NCI-H526 (cell line): Measurements from ENCODE around the gene PLEKHO1.
A peak's percentile ranks its signal among the peaks of the same experiment; 100 is the strongest.
"Not testable (repeated sequence)": the region's sequence is repeated elsewhere in the genome, so short reads cannot be mapped to it uniquely, and the experiment has no call there.

ENCODE experiments used
- DNase-seq, 2 experiments: peaks; one replicate each; lab custom pipeline; 2025; lab: John Stamatoyannopoulos, UW

PLEKHO1 gene

GRCh38 chr1:150173141-150173585 lies 23.4 kb downstream of the PLEKHO1 start:
- DNase-seq: no peak

GRCh38 chr1:150176593-150176992 lies 26.9 kb downstream of the PLEKHO1 start:
- no peak for DNase-seq

- DNase-seq: no peak
These were observed 28.8 kb downstream of the PLEKHO1 start for GRCh38 chr1:150178548-150178947.

DNA sequence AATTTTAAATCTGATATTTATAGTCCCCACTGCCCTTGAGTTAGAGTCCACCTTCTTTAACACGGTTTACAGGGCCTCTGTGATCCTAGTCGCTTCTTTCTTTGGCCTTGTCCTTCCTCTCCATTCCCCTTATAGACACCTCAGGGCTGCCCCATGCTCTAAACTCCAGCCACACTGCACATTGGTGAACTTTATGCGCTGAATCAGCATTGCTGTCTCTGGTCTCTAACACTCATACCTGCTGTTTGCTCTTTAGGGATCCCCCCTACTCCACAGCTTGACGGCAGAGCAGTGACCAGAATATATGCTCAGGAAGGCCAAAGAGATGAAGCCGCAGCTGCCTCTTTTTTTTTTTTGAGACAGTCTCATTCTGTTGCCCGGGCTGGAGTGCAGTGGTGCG lies 30.2 kb downstream of the PLEKHO1 start:
- DNase-seq: no peak

- no peak for DNase-seq
These were observed 30.8 kb downstream of the PLEKHO1 start for GRCh38 chr1:150180474-150180873.

DNA sequence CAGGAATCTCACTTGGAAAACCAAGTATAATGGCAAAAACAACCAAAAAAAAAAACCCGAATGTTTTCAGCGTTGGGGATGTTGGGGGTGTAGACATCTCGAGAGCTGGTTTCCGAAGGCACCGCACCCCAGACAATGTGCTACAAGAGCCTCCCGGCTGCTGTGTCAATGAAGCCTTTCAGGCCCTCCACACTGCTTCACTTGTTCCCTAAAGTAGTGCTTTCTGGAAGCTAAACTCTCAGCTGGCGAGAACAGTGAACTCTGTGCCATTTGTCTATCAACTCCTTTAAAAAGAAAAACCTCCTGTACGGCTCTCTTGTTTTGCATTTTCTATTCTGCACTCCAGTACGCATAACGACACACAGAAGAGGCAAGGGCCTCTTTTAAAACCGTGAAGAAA lies 32.5 kb downstream of the PLEKHO1 start:
- DNase-seq: no peak

- DNase-seq: no peak
These were observed 33.3 kb downstream of the PLEKHO1 start for GRCh38 chr1:150183061-150183460.

DNA sequence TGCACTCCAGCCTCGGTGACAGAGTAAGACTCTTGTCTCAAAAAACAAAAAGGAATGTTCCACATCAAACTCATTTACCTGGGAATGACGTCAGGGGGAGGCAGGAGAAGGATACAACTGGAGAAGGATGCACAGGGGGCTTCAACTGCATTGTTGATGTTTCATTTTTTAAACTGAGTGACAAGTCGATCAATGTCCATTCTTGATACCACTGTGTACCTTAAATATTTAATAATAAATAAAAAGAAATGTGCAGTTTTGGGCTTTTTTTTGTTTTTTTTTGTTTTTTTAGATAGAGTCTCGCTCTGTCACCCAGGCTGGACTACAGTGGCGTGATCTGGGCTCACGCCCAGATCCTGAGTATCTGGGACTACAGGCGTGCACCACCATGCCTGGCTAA lies 35.8 kb downstream of the PLEKHO1 start:
- DNase-seq: no peak

GRCh38 chr1:150186438-150186788 lies 36.7 kb downstream of the PLEKHO1 start:
- not testable (repeated sequence) for DNase-seq

DNA sequence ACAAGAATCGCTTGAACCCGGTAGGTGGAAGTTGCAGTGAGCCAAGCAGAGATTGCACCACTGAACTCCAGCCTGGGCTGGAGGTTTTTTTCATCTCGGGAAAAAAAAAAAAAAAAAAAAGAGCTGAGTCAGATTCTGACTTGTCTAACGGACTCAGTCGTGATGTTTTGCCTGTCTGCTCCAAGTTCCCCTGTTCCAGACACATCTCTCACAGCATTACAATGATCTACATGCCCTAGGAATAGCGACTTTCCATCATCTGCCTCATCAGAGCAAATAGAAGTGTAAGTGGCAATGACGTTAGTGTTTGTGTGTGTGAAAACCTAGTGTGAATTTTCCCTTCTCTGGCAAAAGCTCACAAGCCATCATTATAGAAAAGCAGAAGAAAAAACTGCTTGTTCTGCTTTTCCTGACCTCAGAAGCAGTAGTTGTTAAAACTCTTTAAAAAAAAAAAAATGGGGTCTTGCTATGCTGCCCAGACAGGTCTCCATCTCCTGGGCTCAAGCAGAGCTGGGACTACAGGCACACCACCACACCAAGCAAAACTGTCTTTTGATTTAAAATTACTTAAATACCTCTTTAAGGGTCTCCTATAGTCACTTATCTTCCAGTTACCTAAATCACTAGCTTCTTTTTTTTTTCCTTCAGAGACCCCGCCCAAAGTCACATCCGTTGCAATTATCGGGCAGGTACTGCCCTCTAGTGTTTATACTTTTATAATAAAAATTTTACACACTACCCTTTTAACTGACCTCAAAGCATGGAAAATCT lies 37.3 kb downstream of the PLEKHO1 start:
- DNase-seq: peak; percentile 50 to 85

GRCh38 chr1:150187560-150187931 lies 37.8 kb downstream of the PLEKHO1 start:
- peak in 1 of 2 experiments; percentile 46 for DNase-seq

DNA sequence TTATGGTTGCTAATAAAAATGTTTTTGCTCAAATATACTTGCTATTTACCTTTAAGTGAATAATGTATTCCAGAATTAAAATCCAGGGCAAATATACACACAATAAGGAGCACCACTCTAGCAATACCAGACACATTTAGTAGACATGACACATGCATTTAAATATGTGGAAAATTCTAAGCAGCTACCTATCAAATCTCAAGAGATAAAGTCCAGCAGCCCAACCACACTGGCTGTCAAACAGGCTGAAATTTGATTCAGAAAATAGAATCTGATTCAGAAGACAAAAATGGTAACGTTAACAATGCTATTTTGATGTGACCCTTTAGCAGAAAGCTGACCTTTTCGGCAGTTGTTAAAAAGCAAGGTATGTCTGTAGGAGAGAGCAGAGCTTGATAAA lies 42.3 kb downstream of the PLEKHO1 start:
- DNase-seq: no peak

GRCh38 chr1:150194381-150195031 lies 44.8 kb downstream of the PLEKHO1 start:
- DNase-seq: no peak

- no peak for DNase-seq
These were observed 46.7 kb downstream of the PLEKHO1 start for GRCh38 chr1:150196417-150196816.

DNA sequence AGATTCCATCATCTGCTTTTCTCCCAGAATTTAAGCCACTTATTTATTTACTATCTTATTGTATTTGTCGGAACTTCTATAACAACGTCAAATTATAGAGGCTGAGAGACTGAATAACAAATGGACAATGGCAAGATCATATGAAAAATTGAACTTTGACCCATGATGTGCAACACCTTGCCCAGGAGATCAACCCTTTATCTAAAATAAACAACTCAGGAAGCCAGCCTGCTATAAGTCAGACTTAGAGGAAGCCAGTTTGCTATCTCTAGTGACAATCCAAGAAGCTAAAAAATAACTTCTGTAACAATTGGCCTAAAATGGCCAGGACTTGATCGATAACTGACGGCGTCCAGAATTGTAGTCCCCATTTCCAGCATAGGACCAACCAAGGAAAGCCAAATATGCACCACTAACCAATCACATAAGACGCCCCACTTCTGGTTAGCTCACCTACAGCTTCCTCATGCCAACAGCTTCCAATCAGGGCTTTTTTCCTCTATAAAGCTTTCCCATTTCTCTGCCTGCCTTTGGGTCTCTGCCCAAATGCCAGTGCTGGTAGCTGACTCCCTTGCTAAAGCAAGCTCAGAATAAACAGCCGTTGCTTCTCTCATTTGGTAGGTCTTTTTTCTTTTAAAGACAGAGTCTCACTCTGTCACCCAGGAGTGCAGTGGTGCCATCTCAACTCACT lies 57.7 kb downstream of the PLEKHO1 start:
- no peak for DNase-seq

DNA sequence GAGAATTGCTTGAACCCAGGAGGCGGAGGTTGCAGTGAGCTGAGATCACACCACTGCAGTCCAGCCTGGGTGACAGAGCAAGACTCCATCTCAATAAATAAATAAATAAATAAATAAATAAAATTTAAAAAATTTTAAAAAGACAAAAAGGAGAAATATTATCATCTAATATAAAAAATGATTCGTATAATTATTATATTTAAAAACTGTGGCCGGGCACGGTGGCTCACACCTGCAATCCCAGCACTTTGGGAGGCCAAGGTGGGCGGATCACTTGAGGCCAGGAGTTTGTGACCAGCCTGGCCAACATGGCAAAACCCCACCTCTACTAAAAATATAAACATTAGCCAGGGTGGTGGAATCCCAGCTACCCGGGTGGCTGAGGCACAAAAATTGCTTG lies 58.7 kb downstream of the PLEKHO1 start:
- not testable (repeated sequence) for DNase-seq
